Mucosa of rectum (tissue), 2 donors: ENCODE data around the gene MGA.

ENCODE experiments used
- H3K27ac ChIP-seq, 2 donors: one replicate each; pipeline ENCODE4 v1.7.0; 2013; ENCODE audit warnings: inconsistent platforms in 2 of 2, low read depth in 2 of 2, low read length in 2 of 2
- H3K27me3 ChIP-seq, 2 donors: one replicate each; pipeline ENCODE4 v1.7.0; 2013; ENCODE audit warnings: low read length in 2 of 2; ENCODE audit not compliant: control insufficient read depth in 2 of 2, insufficient read depth in 2 of 2
- H3K36me3 ChIP-seq, 2 donors: one replicate each; pipeline ENCODE4 v1.7.0; 2013; ENCODE audit warnings: low read length in 2 of 2; ENCODE audit not compliant: control insufficient read depth in 2 of 2, insufficient read depth in 2 of 2
- H3K4me1 ChIP-seq, 2 donors: one replicate each; pipeline ENCODE4 v1.7.0; 2013; ENCODE audit warnings: low read length in 2 of 2, mild to moderate bottlenecking in 1 of 2; ENCODE audit not compliant: control insufficient read depth in 2 of 2, insufficient read depth in 2 of 2
- H3K4me3 ChIP-seq, 2 donors: one replicate each; pipeline ENCODE4 v1.7.0; 2013; ENCODE audit warnings: low read length in 2 of 2
- H3K9ac ChIP-seq, 2 donors: one replicate each; pipeline ENCODE4 v1.7.0; 2013; ENCODE audit warnings: low read length in 2 of 2, low read depth in 1 of 2, mild to moderate bottlenecking in 1 of 2
- H3K9me3 ChIP-seq, 2 donors: one replicate each; pipeline ENCODE4 v1.7.0; 2013; ENCODE audit warnings: low read length in 2 of 2; ENCODE audit not compliant: control insufficient read depth in 2 of 2
- donor health status: healthy.
- donor health status: Normal muscosa, but diverticular disease.

Gene MGA

GRCh38 chr15:41678742-41679141, 18.5 kb downstream of the MGA start:
- H3K27me3 ChIP-seq: no peaks in the 10 kb centered on the region
- H3K4me1 ChIP-seq: no peaks in the 10 kb centered on the region
- no peak overlapping the region for H3K4me3 ChIP-seq
- H3K9ac ChIP-seq: no peak overlapping the region
- H3K27ac ChIP-seq: no peak overlapping the region
- no peaks in the 10 kb centered on the region for H3K36me3 ChIP-seq
- no peaks in the 10 kb centered on the region for H3K9me3 ChIP-seq

GRCh38 chr15:41683955-41684354, 23.8 kb downstream of the MGA start:
- Histone ChIP-seq H3K9me3 (no peaks in the 10 kb centered on the region), H3K9ac (no peak overlapping the region)

GRCh38 chr15:41688671-41689070, 28.5 kb downstream of the MGA start:
- no peaks in the 10 kb centered on the region for H3K9me3 ChIP-seq
- no peak overlapping the region for H3K4me3 ChIP-seq
- H3K36me3 ChIP-seq: no peaks in the 10 kb centered on the region
- peaks cover 0 to 4% of the 10 kb centered on the region in 2 donors for H3K4me1 ChIP-seq
- no peaks in the 10 kb centered on the region for H3K27me3 ChIP-seq
- H3K27ac ChIP-seq: no peak overlapping the region
- H3K9ac ChIP-seq: no peak overlapping the region

More at GRCh38 chr15:41683955-41684354, 23.8 kb downstream of the MGA start:
- Histone ChIP-seq H3K27ac (no peak overlapping the region), H3K36me3 (no peaks in the 10 kb centered on the region), H3K27me3 (no peaks in the 10 kb centered on the region), H3K4me3 (no peak overlapping the region), H3K4me1 (peaks cover 0 to 4% of the 10 kb centered on the region in 2 donors)

GRCh38 chr15:41689083-41689482, 28.9 kb downstream of the MGA start:
- Histone ChIP-seq H3K36me3 (no peaks in the 10 kb centered on the region), H3K9me3 (no peaks in the 10 kb centered on the region), H3K9ac (no peak overlapping the region), H3K4me3 (no peak overlapping the region), H3K4me1 (peaks cover 0 to 4% of the 10 kb centered on the region in 2 donors), H3K27ac (no peak overlapping the region), H3K27me3 (no peaks in the 10 kb centered on the region)

- no peaks in the 10 kb centered on the region for H3K9me3 ChIP-seq
- no peaks in the 10 kb centered on the region for H3K36me3 ChIP-seq
- H3K4me1 ChIP-seq: peaks cover 0 to 4% of the 10 kb centered on the region in 2 donors
- H3K9ac ChIP-seq: no peak overlapping the region
- no peak overlapping the region for H3K4me3 ChIP-seq
- H3K27ac ChIP-seq: no peak overlapping the region
- no peaks in the 10 kb centered on the region for H3K27me3 ChIP-seq
These were observed 29.6 kb downstream of the MGA start for GRCh38 chr15:41689834-41690233.

GRCh38 chr15:41690636-41691035, 30.4 kb downstream of the MGA start:
- Histone ChIP-seq H3K9ac (no peak overlapping the region), H3K9me3 (no peaks in the 10 kb centered on the region), H3K4me3 (no peak overlapping the region), H3K4me1 (peaks cover 0 to 4% of the 10 kb centered on the region in 2 donors), H3K27me3 (no peaks in the 10 kb centered on the region), H3K27ac (no peak overlapping the region), H3K36me3 (no peaks in the 10 kb centered on the region)

- Histone ChIP-seq H3K4me3 (no peak overlapping the region), H3K9me3 (no peaks in the 10 kb centered on the region), H3K36me3 (peaks cover 0 to 2% of the 10 kb centered on the region in 2 donors), H3K4me1 (peaks cover 0 to 4% of the 10 kb centered on the region in 2 donors), H3K9ac (no peak overlapping the region), H3K27ac (no peak overlapping the region), H3K27me3 (no peaks in the 10 kb centered on the region)
These were observed 31.3 kb downstream of the MGA start for GRCh38 chr15:41691471-41691870.

- Histone ChIP-seq H3K27me3 (no peaks in the 10 kb centered on the region), H3K4me1 (peaks cover 0 to 4% of the 10 kb centered on the region in 2 donors), H3K27ac (no peak overlapping the region), H3K9ac (no peak overlapping the region), H3K4me3 (no peak overlapping the region), H3K9me3 (no peaks in the 10 kb centered on the region), H3K36me3 (peaks cover 0 to 6% of the 10 kb centered on the region in 2 donors)
These were observed 31.8 kb downstream of the MGA start for GRCh38 chr15:41692049-41692448.

GRCh38 chr15:41693757-41694156, 33.6 kb downstream of the MGA start:
- Histone ChIP-seq H3K9ac (no peak overlapping the region), H3K27me3 (no peaks in the 10 kb centered on the region), H3K27ac (no peak overlapping the region), H3K36me3 (peaks cover 0 to 6% of the 10 kb centered on the region in 2 donors), H3K9me3 (no peaks in the 10 kb centered on the region), H3K4me1 (no peaks in the 10 kb centered on the region), H3K4me3 (no peak overlapping the region)

GRCh38 chr15:41695750-41696436, 35.7 kb downstream of the MGA start:
- no peaks in the 10 kb centered on the region for H3K4me1 ChIP-seq
- no peaks in the 10 kb centered on the region for H3K27me3 ChIP-seq
- H3K36me3 ChIP-seq: peaks cover 4 to 12% of the 10 kb centered on the region in 2 donors
- no peak overlapping the region for H3K9ac ChIP-seq
- no peaks in the 10 kb centered on the region for H3K9me3 ChIP-seq
- no peak overlapping the region for H3K27ac ChIP-seq
- H3K4me3 ChIP-seq: no peak overlapping the region
